ENCODE results near the gene RHEBL1. TPM values are rescaled to one million over a fixed set of nuclear protein-coding genes. Genes with fewer than 3 reads are reported as not detected.

RHEBL1 gene, protein sequence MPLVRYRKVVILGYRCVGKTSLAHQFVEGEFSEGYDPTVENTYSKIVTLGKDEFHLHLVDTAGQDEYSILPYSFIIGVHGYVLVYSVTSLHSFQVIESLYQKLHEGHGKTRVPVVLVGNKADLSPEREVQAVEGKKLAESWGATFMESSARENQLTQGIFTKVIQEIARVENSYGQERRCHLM
- 8.8 and 9.0 TPM in 2 replicates for total RNA-seq (2014; rRNA removed; shearing (Covaris generic))

DNA sequence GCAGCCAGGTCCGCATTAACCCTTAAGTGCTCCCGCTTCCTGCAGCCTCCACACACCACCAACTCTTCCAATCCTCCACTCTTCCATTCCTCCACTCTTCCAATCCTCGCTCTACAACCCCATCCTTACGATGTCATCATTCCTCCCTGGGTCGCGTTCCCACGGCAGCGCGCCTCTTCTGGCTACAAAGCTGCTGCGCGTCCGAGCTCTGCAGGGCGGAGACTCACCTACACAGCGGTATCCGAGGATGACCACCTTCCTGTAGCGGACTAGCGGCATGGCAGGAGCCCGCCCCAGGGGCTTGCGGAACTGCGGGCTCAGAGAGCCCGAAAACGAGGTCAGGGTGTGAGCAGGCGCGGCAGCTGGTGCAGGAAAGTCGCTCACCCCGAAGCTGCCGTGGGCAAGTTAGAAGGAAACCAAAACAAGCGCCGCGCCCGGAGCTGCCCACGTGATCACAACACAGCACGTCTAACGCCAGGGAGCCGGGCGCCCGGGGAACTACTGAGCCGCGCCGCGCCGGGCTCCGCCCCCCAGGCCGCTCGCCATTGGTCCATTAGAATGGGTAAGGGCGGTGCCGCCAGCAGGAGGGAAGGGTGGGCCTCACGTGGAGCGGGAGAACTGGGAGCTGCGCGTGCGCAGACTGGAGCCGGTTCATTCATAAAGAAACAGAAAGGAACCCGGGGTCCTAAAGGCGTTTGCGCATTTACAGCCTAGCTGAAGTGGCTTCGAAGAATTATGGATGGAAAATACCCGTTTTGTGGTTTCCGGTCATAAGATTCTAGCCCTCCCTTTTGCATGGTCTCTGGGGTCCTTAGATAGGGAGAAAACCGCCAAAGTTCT lies at the start of gene RHEBL1:
RHEBL1 (minus strand) TSS at position 473 of the 840 bp plus-strand sequence; CDS start at position 279, 194 bp downstream.
- H3K27ac ChIP-seq, result peak within 1 kb of the TSS; percentile 44
- peaks cover 4% of the 10 kb centered on the region; the same call in 1 of the 2 replicates for H3K4me1 ChIP-seq
- H3K36me3 ChIP-seq, result no peaks in the 10 kb centered on the region
- peak within 1 kb of the TSS; percentile 70 for H3K4me3 ChIP-seq
- peak; percentile 99 for DNase-seq
- no peaks in the 10 kb centered on the region for H3K27me3 ChIP-seq
- H3K9me3 ChIP-seq (replicated peaks), result no peaks in the 10 kb centered on the region

DNA sequence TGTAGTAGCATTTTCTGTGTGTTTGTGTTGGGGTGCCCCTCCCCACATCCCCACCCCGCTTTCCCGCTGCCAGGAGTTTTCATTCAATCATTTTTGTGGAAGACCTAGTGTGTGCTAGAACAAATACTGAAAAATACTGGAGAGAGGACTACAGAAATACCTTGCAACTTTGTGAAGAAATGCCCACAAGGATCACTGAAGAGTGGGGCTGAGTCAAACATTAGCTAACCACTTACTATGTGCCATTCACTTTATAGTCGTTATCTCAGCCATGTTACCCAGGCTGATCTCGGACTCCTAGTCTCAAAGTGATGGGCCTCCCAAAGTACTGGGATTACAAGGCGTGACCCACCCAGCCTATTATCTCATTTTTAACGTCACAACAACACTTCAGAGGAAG lies 41.4 kb upstream of the RHEBL1 start:
- H3K27ac ChIP-seq, result no peak overlapping the region
- peak overlapping the region; percentile 70 for H3K4me3 ChIP-seq
- 0 out of 2 replicates have a peak, but pooled peaks cover 3% of the 10 kb centered on the region for H3K9me3 ChIP-seq (replicated peaks)
- DNase-seq, result no peak
- peaks cover 4% of the 10 kb centered on the region for H3K4me1 ChIP-seq
- H3K36me3 ChIP-seq, result no peaks in the 10 kb centered on the region
- H3K27me3 ChIP-seq, result no peaks in the 10 kb centered on the region

DNA sequence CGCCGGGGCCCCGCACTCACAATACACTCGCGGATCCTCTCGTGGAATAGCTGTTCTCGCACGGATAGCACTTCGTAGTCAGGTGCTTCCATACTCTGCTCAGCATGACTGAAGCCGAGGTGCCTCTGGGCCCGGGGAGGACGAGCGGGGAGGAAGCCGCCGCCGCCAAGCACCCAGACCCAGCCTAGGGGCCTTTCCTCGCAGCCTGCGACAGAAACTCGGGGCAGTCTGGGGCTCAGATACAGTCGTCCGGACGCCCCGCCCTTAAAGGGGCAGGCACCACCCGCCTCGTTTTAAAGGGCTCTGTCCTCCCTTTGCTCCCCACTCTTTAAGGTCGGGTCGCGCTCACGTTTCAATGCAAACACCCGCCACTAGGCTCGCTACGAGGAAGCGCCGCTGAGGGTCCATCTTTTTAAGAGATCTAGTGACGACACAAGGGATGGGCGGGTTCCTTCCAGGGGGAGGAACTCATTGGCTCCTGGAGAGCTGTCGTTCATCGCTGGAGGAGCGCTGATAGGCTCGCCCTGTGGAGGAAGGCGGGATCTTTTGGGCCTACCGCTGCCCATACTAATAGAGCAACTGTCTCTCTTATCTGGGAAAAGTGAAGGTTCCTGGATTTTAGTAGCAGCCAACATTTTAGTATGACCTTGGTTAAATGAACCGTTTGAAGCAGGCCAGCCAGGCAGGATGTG lies 40.8 kb upstream of the RHEBL1 start, which contains the start of gene LMBR1L:
LMBR1L (minus strand) TSS at position 384 of the 692 bp plus-strand sequence; CDS start at position 92, 292 bp downstream.
- Histone ChIP-seq H3K4me3 (peak within 1 kb of the TSS; percentile 70), H3K27me3 (no peaks in the 10 kb centered on the region), H3K4me1 (peaks cover 4% of the 10 kb centered on the region), H3K36me3 (no peaks in the 10 kb centered on the region), H3K9me3 (replicated peaks) (0 out of 2 replicates have a peak, but pooled peaks cover 3% of the 10 kb centered on the region), H3K27ac (no peak within 1 kb of the TSS)
- DNase-seq, result peak; percentile 99 to 100

DNA sequence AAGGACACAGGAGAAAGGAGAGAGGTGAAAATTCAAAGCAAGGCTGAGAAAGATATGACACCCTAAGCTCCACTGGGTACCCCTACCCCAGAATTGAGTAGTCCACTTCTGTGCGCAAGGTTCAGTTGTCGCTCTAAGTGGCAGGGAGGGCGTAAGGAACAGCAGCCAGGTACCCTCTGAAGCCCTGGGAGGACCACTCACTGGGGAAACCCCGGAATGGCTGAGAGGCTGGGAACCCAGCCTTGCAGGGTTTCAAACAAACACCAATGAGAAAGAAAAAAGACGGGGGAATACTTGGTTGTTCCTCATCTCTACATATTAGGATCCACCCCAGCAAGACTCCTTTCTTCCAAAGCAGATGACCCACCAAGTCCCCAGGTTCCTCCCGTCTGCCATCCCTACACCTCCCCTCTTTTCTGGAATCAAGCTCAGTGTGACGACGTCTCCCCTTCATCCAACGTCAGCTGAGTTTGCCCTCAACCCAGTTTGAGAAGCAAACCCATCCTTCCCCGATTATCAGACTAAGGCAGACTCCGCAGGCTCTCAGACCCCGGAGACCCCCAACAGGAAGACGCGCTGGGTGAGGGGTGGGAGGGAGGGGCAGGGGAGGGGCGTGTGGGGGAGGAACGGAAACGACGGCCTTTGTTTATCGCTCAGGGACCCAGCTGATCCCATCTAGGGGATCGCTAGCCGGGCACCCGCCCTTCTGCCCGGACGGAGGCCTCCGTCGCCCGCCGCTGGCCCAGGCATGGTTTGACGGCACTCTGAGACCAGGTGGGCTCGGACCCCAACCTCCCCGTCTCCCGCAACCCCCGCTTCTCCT lies 40.1 kb upstream of the RHEBL1 start:
- H3K27ac ChIP-seq, result no peak overlapping the region
- H3K9me3 ChIP-seq (replicated peaks), result 0 out of 2 replicates have a peak, but pooled peaks cover 3% of the 10 kb centered on the region
- no peaks in the 10 kb centered on the region for H3K27me3 ChIP-seq
- H3K4me1 ChIP-seq, result peaks cover 4% of the 10 kb centered on the region
- no peaks in the 10 kb centered on the region for H3K36me3 ChIP-seq
- DNase-seq, result no peak
- peak overlapping the region; percentile 70 for H3K4me3 ChIP-seq

DNA sequence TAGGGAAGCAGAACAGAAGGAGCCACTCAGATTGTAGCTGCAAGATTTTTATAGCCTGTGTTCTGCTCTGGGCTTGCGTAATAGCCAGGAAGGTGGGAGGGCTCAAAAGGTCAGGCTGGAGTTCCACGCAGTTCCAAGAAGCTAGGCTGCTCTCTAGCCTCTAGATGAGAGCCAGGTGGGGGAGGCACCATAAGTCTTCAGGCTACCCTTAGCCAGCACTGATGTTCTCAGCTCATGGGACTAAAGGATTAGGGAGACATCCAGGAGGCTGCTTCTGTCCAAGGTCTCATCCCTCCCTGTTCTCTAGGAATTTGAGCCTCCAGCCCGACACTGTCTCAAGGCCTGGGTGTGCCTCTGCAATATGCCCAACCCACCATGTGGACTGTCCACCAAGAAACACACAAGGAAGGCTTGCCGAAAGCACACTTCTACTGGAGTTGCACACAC lies 39.2 kb upstream of the RHEBL1 start:
- Histone ChIP-seq H3K4me3 (no peak overlapping the region), H3K27me3 (no peaks in the 10 kb centered on the region), H3K9me3 (replicated peaks) (0 out of 2 replicates have a peak, but pooled peaks cover 3% of the 10 kb centered on the region), H3K36me3 (no peaks in the 10 kb centered on the region), H3K27ac (no peak overlapping the region), H3K4me1 (peaks cover 4% of the 10 kb centered on the region)
- DNase-seq, result no peak

DNA sequence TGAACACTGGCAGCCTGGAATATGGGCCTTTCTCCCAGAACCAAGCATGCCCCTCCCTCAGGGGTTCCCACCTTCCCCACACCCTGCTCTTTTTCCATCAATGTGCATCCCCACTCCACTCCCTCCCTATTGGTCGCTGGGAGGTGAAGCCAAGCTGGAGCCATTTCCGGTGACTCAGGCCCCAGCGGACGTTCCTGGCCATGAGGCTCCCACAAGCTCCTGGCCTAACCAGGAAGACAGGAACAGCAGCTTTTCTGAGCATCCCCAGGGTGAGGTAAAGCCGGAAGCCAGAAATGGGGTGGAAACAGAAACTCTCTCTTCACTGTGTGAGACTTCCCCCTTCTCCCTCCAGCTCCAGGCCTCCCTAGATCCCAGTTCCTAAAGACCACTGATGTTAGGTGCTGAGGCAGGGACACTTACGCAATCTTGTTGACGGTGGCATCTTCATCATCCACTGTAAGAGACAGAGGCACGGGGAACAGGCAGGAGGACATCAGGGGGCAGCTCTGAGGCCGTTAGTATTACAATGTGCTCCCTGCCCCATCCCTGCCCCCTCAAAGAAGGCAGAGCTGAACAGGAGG lies 35.8 kb upstream of the RHEBL1 start:
- H3K9me3 ChIP-seq (replicated peaks), result no peaks in the 10 kb centered on the region
- H3K4me3 ChIP-seq, result no peak overlapping the region
- no peaks in the 10 kb centered on the region for H3K36me3 ChIP-seq
- DNase-seq, result no peak
- H3K4me1 ChIP-seq, result peaks cover 4% of the 10 kb centered on the region
- no peak overlapping the region for H3K27ac ChIP-seq
- no peaks in the 10 kb centered on the region for H3K27me3 ChIP-seq

DNA sequence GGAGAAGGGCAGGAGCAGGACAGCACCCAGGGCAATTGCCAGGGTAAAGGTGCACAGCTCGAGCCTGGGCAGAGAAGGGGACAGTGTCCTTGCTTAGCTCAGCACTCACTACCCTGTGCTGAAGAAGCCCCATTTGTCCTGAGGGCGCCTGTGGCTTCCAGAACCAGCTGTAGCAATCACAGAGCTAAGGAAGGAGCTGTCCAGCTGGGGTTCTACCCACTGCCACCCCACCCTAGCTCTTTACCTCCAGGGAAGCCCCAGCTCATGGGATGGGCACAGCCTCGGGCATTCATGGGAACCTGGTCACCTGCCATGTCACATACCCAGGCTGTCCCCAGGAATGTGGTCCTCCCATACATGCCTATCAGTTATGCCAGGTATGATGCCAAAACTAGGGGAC lies 35.0 kb upstream of the RHEBL1 start:
- H3K4me3 ChIP-seq, result no peak overlapping the region
- H3K9me3 ChIP-seq (replicated peaks), result no peaks in the 10 kb centered on the region
- H3K4me1 ChIP-seq, result peaks cover 4% of the 10 kb centered on the region
- H3K27me3 ChIP-seq, result no peaks in the 10 kb centered on the region
- no peak overlapping the region for H3K27ac ChIP-seq
- no peaks in the 10 kb centered on the region for H3K36me3 ChIP-seq
- DNase-seq, result no peak

DNA sequence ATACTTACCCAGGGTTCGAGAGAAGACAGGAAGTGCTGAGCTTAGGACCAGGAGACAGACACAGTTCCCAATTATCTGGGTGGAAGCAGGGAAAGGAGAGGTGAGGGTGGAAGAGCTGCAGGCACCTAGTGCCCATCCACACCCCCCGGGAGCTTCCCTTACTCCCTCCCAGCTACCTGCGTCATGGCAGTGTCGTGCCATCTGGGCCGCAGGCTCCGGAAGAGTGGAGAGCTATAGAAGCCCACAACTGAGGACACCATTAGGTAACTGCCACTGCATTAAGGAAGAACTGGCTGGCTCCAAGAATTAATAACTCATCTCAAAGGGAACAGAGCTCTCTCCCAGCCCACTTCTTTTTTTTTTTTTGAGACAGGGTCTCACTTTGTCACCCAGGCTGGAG lies 30.6 kb upstream of the RHEBL1 start:
- no peak for DNase-seq
- Histone ChIP-seq H3K4me3 (no peak overlapping the region), H3K4me1 (no peaks in the 10 kb centered on the region), H3K27ac (no peak overlapping the region), H3K9me3 (replicated peaks) (no peaks in the 10 kb centered on the region), H3K27me3 (no peaks in the 10 kb centered on the region), H3K36me3 (0 out of 2 replicates have a peak, but pooled peaks cover 2% of the 10 kb centered on the region)

DNA sequence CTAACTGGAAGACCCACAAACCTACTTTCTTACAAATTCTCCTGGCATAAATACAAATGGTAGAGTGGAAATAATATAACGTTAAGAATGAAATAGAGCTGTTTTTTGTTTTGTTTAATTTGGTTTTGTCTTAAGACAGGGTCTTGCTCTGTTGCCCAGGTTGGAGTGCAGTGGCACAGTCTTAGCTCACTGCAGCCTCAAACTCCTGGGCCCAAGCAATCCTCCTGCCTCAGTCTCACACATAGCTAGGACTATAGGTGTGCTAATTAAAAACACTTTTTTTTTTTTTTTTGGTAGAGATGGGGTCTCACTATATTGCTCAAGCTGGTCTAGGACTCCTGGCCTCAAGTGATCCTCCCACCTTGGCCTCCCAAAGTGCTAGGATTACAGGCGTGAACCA lies 28.9 kb upstream of the RHEBL1 start:
- H3K9me3 ChIP-seq (replicated peaks), result no peaks in the 10 kb centered on the region
- DNase-seq, result no peak
- H3K27me3 ChIP-seq, result no peaks in the 10 kb centered on the region
- no peaks in the 10 kb centered on the region for H3K4me1 ChIP-seq
- no peak overlapping the region for H3K4me3 ChIP-seq
- no peak overlapping the region for H3K27ac ChIP-seq
- 0 out of 2 replicates have a peak, but pooled peaks cover 2% of the 10 kb centered on the region for H3K36me3 ChIP-seq

DNA sequence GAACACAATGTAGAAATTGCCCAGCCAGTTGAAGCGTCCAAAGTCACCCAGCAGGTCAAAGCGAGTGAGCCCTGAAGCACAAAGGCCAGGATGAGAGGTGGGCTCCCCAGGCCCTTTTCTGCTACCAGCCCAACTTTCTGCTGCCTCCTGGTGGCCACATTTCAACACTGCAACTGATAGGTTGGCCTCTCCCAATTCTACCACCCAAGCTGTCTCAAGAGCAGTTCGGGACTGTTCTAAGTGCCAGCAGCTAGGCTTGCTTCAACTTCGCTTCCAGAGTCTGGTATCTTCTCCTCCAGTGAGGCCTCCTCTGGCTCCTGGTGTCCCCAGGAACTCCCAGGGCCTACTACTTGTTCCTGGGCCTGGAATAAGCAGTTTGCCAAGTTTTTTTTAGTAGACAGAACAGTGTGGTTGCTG lies 28.3 kb upstream of the RHEBL1 start:
- no peaks in the 10 kb centered on the region for H3K9me3 ChIP-seq (replicated peaks)
- H3K27me3 ChIP-seq, result no peaks in the 10 kb centered on the region
- peak; percentile 68 to 89 for DNase-seq
- H3K27ac ChIP-seq, result no peak overlapping the region
- H3K36me3 ChIP-seq, result 0 out of 2 replicates have a peak, but pooled peaks cover 2% of the 10 kb centered on the region
- H3K4me1 ChIP-seq, result no peaks in the 10 kb centered on the region
- H3K4me3 ChIP-seq, result no peak overlapping the region

DNA sequence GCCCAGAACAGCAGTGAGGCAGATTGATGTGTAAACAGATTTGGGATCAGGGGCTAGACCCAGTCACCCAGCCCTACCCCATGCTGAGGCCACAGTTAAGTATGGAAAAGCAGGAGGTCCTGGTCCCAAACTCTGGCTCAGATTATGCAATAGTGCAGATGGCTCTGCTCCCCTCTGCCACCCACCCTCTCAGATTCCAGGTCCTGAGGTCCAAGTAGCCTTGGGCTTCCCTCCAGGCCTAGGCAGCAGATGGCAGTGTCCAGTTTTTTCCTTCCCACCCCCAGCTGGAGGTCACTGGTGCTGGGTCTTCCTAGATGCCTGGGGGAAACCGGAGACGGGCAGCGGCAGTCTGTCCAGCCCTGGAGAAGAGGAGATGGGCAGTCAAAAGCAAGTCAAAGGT lies 27.6 kb upstream of the RHEBL1 start:
- no peak for DNase-seq
- H3K9me3 ChIP-seq (replicated peaks), result no peaks in the 10 kb centered on the region
- no peaks in the 10 kb centered on the region for H3K27me3 ChIP-seq
- H3K36me3 ChIP-seq, result 0 out of 2 replicates have a peak, but pooled peaks cover 2% of the 10 kb centered on the region
- no peak overlapping the region for H3K27ac ChIP-seq
- H3K4me3 ChIP-seq, result no peak overlapping the region
- no peaks in the 10 kb centered on the region for H3K4me1 ChIP-seq

DNA sequence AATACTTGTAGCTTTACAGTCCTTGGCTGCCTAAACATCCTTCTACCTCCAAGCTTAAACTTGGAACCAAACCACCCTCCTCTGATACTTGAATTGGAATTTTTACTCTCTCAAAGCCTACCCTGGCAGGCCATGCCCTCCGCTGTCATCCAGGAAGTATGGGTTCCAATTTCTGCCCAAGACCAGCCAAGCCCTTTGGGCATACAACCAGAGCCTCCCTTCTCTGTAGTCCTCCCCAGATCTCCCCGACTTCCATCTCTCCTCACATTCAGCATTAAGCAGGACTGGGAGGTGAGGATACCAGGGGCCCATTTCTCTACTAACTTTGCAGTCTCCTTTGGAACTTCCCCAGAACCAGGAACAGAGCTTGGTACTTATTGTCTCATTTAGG lies 25.2 kb upstream of the RHEBL1 start:
- H3K4me1 ChIP-seq, result no peaks in the 10 kb centered on the region
- DNase-seq, result no peak
- no peaks in the 10 kb centered on the region for H3K27me3 ChIP-seq
- no peak overlapping the region for H3K27ac ChIP-seq
- no peaks in the 10 kb centered on the region for H3K9me3 ChIP-seq (replicated peaks)
- H3K4me3 ChIP-seq, result no peak overlapping the region
- 0 out of 2 replicates have a peak, but pooled peaks cover 2% of the 10 kb centered on the region for H3K36me3 ChIP-seq

DNA sequence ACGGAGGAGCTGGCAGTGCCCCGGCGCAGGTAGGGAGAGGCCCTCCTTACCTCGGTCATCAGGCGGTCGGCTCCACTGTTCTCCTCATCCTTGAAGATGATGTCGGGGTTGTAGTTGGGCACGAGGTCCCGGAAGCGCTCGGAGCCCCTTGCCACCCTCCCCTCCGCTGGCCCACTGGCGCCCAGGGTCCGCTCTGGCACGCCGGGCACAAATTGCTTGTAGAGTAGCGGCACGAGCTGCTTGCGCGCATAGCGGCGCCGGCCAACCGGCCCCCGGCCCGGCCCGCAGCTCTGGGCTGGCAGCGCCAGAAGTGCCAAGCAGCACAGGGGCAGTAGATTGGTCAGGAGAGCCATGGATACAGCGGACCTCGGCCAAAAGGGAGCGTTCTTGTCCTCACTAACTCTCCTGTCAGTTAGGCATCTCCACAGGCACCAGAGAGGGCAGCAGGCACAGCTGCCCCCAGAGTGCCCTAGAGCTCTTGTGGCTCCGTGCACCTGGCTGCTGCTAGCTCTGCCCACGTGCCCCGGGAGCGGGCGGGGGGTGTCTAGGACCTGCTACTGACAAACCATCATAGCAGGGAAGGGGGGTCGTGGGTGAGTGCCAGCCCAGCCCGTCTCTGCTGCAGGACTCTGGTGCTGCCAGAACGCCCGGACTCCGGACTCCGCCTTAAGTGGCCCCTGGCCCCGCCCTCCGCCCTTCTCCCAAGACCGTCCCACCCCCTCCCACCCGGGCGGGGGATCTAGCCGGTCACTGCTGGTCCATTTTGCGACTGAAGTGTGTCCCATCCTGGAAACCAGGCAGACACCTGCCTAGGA lies 24.6 kb upstream of the RHEBL1 start, which contains the start of gene DHH:
DHH (minus strand) TSS at position 642 of the 815 bp plus-strand sequence; CDS start at position 353, 289 bp downstream.
- Histone ChIP-seq H3K9me3 (replicated peaks) (no peaks in the 10 kb centered on the region), H3K36me3 (no peaks in the 10 kb centered on the region), H3K27ac (no peak within 1 kb of the TSS), H3K4me1 (no peaks in the 10 kb centered on the region), H3K27me3 (no peaks in the 10 kb centered on the region), H3K4me3 (no peak within 1 kb of the TSS)
- DNase-seq, result no peak
